SK-N-MC (cell line): ENCODE measurements around the gene ATP8B3.

Experiments
- EZH2 ChIP-seq: fragments of 200-600 bp; sonication (generic); IDR thresholded peaks from one replicate; pipeline ENCODE4 v1.6.1; 2017; ENCODE audit warnings: antibody characterized with exemption
- POLR2AphosphoS5 ChIP-seq: IDR thresholded peaks from 2 replicates; pipeline ENCODE4 v1.6.1; 2012; ENCODE audit warnings: mild to moderate bottlenecking, low read depth, low read length, borderline replicate concordance

DNA sequence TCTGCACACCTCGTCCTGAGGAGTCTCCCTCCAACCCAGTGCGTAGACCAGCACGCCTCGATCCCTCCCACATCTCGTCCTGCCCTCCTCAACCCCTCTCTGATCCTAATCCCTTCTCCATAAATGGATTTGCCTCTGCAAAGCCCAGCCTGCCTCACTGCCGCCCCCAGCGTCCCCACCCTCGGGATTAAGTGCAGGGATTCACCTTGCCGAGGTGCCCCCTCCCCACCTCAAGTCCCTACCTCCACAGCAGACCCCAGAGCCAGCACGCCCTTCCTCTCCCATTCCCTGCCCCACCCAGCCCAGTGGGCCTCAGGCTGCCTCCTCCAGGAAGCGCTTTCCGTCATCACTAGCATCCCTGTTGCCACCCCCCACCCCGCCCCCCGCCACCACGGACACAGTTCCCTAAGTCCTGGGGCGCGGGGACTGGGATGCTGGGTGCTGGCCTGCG is 47.3 kb upstream of the ATP8B3 start:
- no peak for TF ChIP-seq POLR2AphosphoS5
- TF ChIP-seq EZH2 = no peak
